Testis (tissue), 2 donors: ENCODE results near the gene KLHL9.

Experiments
- POLR2A ChIP-seq: fragments of 450-650 bp; IDR thresholded peaks from one replicate; pipeline ENCODE4 v1.6.1; 2017; ENCODE audit warnings: antibody characterized with exemption, mild to moderate bottlenecking, moderate library complexity
- TF ChIP-seq, protein P1 (sequence below), 3 experiments: fragments of 450-650 bp in 2 of 3; fragments of 200-600 bp in 1 of 3; sonication (generic) in 1 of 3; IDR thresholded peaks; one replicate each; pipeline ENCODE4 v1.5.1; 2016 to 2019; ENCODE audit warnings: antibody characterized with exemption in 3 of 3, mild to moderate bottlenecking in 2 of 3, moderate library complexity in 1 of 3

DNA sequence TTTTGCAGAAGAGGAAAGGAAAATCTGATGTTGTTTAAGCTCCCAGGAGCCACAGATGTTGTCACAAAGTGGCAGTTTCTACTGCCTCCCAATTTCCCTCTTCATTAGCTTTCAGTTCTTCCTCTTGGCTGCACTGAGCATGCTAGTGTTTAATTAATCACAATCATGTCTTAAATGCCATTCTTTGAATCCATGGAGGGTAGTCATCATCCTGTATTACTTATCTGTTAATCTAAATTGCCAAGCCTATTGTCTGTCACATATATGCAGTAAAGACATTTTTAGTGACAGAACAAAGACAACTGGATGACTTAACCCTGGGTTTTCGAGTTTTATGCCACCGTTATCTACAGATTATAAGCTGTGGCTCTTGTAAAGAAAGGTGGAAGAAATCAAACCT, 14.7 kb downstream of the KLHL9 start:
- TF ChIP-seq, protein P1, sequence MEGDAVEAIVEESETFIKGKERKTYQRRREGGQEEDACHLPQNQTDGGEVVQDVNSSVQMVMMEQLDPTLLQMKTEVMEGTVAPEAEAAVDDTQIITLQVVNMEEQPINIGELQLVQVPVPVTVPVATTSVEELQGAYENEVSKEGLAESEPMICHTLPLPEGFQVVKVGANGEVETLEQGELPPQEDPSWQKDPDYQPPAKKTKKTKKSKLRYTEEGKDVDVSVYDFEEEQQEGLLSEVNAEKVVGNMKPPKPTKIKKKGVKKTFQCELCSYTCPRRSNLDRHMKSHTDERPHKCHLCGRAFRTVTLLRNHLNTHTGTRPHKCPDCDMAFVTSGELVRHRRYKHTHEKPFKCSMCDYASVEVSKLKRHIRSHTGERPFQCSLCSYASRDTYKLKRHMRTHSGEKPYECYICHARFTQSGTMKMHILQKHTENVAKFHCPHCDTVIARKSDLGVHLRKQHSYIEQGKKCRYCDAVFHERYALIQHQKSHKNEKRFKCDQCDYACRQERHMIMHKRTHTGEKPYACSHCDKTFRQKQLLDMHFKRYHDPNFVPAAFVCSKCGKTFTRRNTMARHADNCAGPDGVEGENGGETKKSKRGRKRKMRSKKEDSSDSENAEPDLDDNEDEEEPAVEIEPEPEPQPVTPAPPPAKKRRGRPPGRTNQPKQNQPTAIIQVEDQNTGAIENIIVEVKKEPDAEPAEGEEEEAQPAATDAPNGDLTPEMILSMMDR (IDR thresholded peaks at IDR 0.05), result no peak
- TF ChIP-seq POLR2A, result no peak
